ENCODE results near the gene CUX1. TPM values are rescaled to one million over a fixed set of nuclear protein-coding genes. Genes with fewer than 3 reads are reported as not detected.

The CUX1 gene
- total and polyA plus RNA-seq, 5 donors, result 54.1 to 146 (median 109) TPM

DNA sequence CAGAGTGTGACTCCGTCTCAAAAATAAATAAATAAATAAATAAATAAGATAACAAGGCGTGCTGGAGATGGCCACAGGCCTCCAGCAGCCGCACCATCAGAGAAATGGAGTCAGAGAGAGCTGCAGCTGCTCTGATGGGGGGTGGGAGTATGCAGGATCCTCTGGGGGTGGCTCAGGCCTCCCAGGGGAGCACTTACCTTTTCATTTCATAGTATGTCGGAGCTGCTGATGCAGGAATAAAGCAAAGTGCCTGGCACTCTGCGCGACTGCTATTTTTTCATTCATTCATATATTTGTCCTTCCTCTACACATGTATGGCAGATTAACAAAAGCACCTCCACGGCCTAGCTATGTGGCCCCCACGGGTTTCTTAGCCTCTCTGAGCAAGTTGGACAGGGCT, 175.9 kb downstream of the CUX1 start:
- H3K4me3 ChIP-seq (ENCODE audit: low read length), result no peak overlapping the region
- no peaks in the 10 kb centered on the region for H3K27me3 ChIP-seq (ENCODE audit: control insufficient read depth, insufficient read depth)
- H3K4me1 ChIP-seq (ENCODE audit: control insufficient read depth, insufficient read depth, low read length), result no peaks in the 10 kb centered on the region
- DNase-seq, result no peak
- H3K27ac ChIP-seq (ENCODE audit: low read length), result no peak overlapping the region
- intact Hi-C loops (cut with DNase I), result no loop called here
- H3K9me3 ChIP-seq (ENCODE audit: control insufficient read depth, low read length), result no peaks in the 10 kb centered on the region
- 91% methylated on average over 8 of the region's 8 CpGs for WGBS
- no peak for ATAC-seq

DNA sequence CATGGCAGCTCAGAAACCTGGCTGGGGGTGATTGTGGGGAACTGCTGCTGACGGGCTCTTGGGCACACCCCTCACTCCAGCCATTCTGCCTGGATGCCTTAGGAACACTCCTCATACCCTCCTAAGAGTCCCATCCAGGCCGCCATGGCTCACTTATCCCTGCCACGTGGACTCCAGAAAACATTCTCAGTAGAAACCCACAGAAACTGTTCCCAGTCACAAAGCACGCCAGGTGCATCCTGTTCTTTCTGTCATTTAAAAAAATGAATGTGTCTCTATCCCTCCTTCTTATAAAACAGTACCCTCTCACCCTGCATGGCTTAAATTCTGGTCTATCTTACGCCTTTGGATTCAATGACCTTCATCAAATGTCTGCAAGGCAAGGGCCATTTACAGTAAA, 177.7 kb downstream of the CUX1 start:
- no peak for ATAC-seq
- H3K4me1 ChIP-seq (ENCODE audit: control insufficient read depth, insufficient read depth, low read length), result no peaks in the 10 kb centered on the region
- H3K9me3 ChIP-seq (ENCODE audit: control insufficient read depth, low read length), result no peaks in the 10 kb centered on the region
- H3K4me3 ChIP-seq (ENCODE audit: low read length), result no peak overlapping the region
- peak in 1 of 3 donors; percentile 4 for DNase-seq
- 88% methylated on average over 5 of the region's 5 CpGs for WGBS
- H3K27me3 ChIP-seq (ENCODE audit: control insufficient read depth, insufficient read depth), result no peaks in the 10 kb centered on the region
- intact Hi-C loops (cut with DNase I), result no loop called here
- H3K27ac ChIP-seq (ENCODE audit: low read length), result no peak overlapping the region

DNA sequence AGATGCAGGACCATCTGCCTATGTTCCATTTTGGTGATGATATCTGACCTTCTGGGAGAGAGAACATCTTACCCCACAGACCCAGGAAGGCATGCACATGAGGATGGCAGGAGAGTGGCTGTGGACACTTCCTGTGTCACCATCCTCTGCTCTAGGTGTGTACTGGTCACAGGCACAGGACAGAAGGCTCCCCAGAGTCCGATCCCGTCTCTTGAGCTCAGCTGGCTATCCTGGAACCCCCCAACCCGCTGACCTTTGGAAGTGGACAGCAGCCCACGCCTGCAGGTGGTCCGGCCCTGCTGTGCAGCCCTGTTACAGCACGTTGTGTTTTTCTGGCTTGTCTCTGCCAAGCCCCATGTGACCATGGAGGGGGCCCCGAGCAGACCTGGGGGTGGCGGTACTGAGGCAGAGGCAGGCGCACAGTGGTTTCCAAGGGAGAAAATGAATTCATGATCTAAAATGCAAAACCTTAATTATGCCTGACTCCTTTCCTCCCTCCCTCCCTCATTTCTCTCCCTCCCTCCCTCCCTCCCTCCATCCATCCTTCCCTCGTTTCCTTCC, 178.8 kb downstream of the CUX1 start:
- intact Hi-C loops (cut with DNase I), result no loop called here
- no peak overlapping the region for H3K27ac ChIP-seq (ENCODE audit: low read length)
- H3K27me3 ChIP-seq (ENCODE audit: control insufficient read depth, insufficient read depth), result no peaks in the 10 kb centered on the region
- DNase-seq, result peak in 1 of 3 donors; percentile 24
- ATAC-seq, result no peak
- WGBS, result 84% methylated on average over 10 of the region's 10 CpGs
- H3K4me3 ChIP-seq (ENCODE audit: low read length), result no peak overlapping the region
- no peaks in the 10 kb centered on the region for H3K9me3 ChIP-seq (ENCODE audit: control insufficient read depth, low read length)
- H3K4me1 ChIP-seq (ENCODE audit: control insufficient read depth, insufficient read depth, low read length), result peaks cover 2% of the 10 kb centered on the region

DNA sequence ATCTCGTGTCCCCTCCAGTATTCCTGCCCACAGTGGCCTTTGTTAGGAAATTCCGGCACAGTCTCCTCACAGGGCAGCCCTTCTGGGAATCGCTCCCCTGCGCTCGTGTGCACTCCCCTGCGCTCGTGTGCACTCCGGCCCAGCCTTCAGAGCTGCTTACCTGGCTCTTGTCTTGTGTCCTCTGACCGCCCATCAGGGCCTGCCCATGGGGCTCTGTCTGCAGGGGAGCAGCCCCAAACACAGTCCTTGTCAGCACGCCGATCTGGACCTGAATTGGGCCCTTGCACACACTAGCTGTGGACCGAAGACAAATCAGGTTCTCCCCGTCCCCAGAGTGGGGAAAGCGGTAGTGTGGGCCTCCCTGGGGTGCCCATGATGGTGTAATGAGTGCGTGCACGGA, 179.4 kb downstream of the CUX1 start:
- Histone ChIP-seq H3K4me3 (ENCODE audit: low read length) (no peak overlapping the region), H3K27ac (ENCODE audit: low read length) (no peak overlapping the region), H3K27me3 (ENCODE audit: control insufficient read depth, insufficient read depth) (no peaks in the 10 kb centered on the region), H3K9me3 (ENCODE audit: control insufficient read depth, low read length) (no peaks in the 10 kb centered on the region), H3K4me1 (ENCODE audit: control insufficient read depth, insufficient read depth, low read length) (peaks cover 2% of the 10 kb centered on the region)
- WGBS, result 94% methylated on average over 16 of the region's 16 CpGs
- DNase-seq (peak in 1 of 3 donors; percentile 25), ATAC-seq (no peak)
- intact Hi-C loops (cut with DNase I), result no loop called here

DNA sequence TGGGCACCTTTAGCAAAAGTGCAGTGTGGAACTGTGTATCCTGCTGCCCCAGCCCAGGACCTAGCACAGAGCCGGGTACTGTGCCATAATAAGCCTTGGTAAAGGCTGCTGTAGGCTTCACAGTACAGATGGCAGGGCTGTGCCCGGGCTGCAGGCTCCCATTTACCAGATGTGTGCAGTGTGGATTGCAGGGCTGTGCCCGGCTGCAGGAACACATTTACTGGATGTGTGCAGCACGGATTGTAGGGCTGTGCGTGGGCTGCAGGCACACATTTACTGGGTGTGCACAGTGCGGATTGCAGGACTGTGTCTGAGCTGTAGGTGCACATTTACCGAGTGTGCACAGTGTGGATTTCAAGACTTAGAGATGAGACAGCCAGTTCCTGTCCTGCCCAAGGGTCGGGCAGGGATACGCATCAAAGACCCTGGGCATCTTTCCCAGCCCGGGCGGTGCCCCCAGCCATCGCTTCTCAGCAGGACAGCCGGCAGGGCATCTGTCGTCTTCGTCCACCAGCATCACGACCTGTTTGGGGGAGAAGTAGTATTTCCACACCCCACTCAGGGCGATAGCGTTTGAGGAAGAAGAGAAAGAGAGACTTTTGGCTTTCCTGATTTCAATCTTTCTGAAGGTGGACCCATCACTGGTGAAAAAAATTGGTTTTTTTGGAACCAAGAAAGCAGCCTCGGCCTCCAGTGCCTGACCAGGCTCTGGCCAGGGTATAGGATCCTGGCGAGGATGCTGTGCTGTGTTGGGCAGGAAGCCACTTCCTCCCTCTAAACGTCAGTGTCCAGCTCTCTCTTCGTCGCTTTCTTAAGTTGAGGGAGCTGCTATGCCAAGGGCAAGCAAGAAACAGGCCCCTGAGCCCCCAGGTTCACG, 180.8 kb downstream of the CUX1 start:
- WGBS, result 67% methylated on average over 24 of the region's 24 CpGs
- H3K4me1 ChIP-seq (ENCODE audit: control insufficient read depth, insufficient read depth, low read length), result peaks cover 2% of the 10 kb centered on the region
- no peaks in the 10 kb centered on the region for H3K27me3 ChIP-seq (ENCODE audit: control insufficient read depth, insufficient read depth)
- peak; percentile 21 to 24 for ATAC-seq
- DNase-seq, result no peak
- H3K4me3 ChIP-seq (ENCODE audit: low read length), result no peak overlapping the region
- H3K9me3 ChIP-seq (ENCODE audit: control insufficient read depth, low read length), result no peaks in the 10 kb centered on the region
- H3K27ac ChIP-seq (ENCODE audit: low read length), result no peak overlapping the region
- intact Hi-C loops (cut with DNase I), result no loop called here

DNA sequence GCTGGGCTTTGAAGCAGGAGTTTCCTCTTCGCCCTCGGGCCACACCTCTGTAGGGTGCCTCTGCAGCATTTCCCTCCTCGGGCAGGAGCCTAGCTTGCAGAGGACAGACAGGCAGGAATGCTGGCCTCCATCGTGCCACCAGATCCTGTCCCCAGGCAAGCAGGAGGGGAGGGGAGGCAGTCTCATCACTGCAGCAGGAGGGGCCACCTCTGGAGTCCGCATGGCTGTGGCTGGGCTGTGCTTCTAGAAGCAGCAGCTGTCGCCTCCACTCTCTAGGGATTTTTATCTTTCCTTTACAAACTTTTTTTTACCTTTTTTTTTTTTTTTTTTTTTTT, 181.4 kb downstream of the CUX1 start:
- DNase-seq (no peak), ATAC-seq (no peak)
- no peak overlapping the region for H3K27ac ChIP-seq (ENCODE audit: low read length)
- intact Hi-C loops (cut with DNase I), result no loop called here
- WGBS, result 41% methylated on average over 6 of the region's 6 CpGs
- no peaks in the 10 kb centered on the region for H3K9me3 ChIP-seq (ENCODE audit: control insufficient read depth, low read length)
- H3K4me3 ChIP-seq (ENCODE audit: low read length), result no peak overlapping the region
- H3K27me3 ChIP-seq (ENCODE audit: control insufficient read depth, insufficient read depth), result no peaks in the 10 kb centered on the region
- peaks cover 2% of the 10 kb centered on the region for H3K4me1 ChIP-seq (ENCODE audit: control insufficient read depth, insufficient read depth, low read length)

DNA sequence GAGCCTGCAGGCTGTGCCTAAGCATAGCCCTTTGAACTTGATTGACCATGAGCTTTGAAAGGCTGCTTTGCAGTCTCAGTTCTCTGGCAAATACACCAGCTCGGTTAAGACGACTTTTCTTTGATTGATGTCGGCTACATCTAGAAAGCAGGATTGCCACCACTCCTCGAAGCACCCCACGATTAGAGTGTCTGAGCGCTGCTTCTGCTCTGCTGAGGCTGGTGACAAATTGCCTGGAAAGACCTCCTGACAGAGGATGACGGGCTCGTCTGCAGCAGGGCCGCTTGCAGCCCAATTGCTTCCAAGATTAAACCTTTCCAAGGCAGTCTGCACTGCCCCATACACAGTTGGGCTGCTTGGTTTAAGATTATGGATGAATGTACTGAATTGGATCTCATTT, 182.0 kb downstream of the CUX1 start:
- intact Hi-C loops (cut with DNase I), result no loop called here
- no peak for ATAC-seq
- H3K27me3 ChIP-seq (ENCODE audit: control insufficient read depth, insufficient read depth), result no peaks in the 10 kb centered on the region
- no peak for DNase-seq
- no peak overlapping the region for H3K27ac ChIP-seq (ENCODE audit: low read length)
- H3K4me3 ChIP-seq (ENCODE audit: low read length), result no peak overlapping the region
- peaks cover 2% of the 10 kb centered on the region for H3K4me1 ChIP-seq (ENCODE audit: control insufficient read depth, insufficient read depth, low read length)
- WGBS, result 77% methylated on average over 9 of the region's 9 CpGs
- no peaks in the 10 kb centered on the region for H3K9me3 ChIP-seq (ENCODE audit: control insufficient read depth, low read length)

DNA sequence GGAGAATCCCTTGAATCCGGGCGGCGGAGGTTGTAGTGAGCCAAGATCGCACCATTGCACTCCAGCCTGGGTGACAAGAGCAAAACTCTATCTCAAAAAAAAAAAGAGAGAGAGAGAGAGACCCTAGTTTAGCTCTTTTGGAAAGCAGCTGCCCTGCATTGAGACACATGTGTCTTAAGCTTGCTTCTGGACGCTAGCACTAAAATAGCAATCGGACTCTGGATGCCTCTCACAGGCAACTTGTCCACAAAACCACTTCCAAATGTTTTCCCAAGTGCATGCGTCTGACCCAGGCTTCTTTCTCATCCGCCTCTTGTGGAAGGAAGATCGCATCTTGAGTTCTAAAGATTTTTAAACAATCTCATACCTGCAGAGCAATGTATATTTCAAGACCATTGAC, 182.7 kb downstream of the CUX1 start:
- peaks cover 2% of the 10 kb centered on the region for H3K4me1 ChIP-seq (ENCODE audit: control insufficient read depth, insufficient read depth, low read length)
- no peaks in the 10 kb centered on the region for H3K9me3 ChIP-seq (ENCODE audit: control insufficient read depth, low read length)
- no peak for ATAC-seq
- no peak overlapping the region for H3K4me3 ChIP-seq (ENCODE audit: low read length)
- no peaks in the 10 kb centered on the region for H3K27me3 ChIP-seq (ENCODE audit: control insufficient read depth, insufficient read depth)
- no peak for DNase-seq
- intact Hi-C loops (cut with DNase I), result no loop called here
- 45% methylated on average over 9 of the region's 9 CpGs for WGBS
- H3K27ac ChIP-seq (ENCODE audit: low read length), result no peak overlapping the region

DNA sequence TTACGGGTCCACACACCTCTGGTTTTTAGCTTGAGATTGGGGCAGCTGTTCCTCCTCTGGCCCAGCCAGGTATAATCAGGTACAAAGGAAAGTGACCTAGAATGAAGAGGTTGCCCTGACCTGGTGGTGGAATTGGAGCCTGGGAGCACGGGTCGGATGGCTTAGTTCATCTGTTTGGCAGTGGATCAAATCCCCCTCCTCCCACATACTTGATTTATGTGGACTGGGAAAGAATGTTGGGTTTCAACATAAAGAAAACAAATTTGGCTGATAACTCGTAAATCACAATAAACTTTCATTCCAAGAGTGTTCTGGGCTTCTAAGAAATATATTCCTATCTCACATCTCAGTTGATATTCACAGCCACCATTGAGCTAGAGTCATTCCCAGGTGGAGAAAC, 186.8 kb downstream of the CUX1 start:
- intact Hi-C loops (cut with DNase I), result no loop called here
- no peak for ATAC-seq
- peak in 1 of 3 donors; percentile 11 for DNase-seq
- no peak overlapping the region for H3K4me3 ChIP-seq (ENCODE audit: low read length)
- peaks cover 2% of the 10 kb centered on the region for H3K4me1 ChIP-seq (ENCODE audit: control insufficient read depth, insufficient read depth, low read length)
- 56% methylated on average over 4 of the region's 4 CpGs for WGBS
- no peaks in the 10 kb centered on the region for H3K9me3 ChIP-seq (ENCODE audit: control insufficient read depth, low read length)
- no peaks in the 10 kb centered on the region for H3K27me3 ChIP-seq (ENCODE audit: control insufficient read depth, insufficient read depth)
- no peak overlapping the region for H3K27ac ChIP-seq (ENCODE audit: low read length)

DNA sequence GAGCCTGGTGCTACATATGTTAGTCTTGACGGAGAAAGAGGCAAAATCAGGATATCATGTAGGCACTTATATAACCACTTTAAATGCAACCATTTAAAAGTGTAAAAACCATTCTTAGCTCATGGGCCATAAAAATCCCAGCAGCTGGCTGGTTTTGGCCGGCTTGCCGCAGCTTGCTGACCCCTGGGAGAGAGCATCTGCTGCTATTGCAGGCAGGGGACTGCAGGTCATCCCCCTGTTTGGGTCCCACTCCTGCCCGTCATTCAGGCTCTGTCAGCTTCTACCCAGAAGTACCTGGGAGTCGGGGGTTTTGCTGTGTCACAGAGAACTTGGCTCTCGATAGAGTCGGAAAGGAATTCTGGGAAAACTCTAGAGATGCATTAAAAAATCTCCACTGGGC, 187.4 kb downstream of the CUX1 start:
- Histone ChIP-seq H3K9me3 (ENCODE audit: control insufficient read depth, low read length) (no peaks in the 10 kb centered on the region), H3K27ac (ENCODE audit: low read length) (no peak overlapping the region), H3K4me3 (ENCODE audit: low read length) (no peak overlapping the region), H3K27me3 (ENCODE audit: control insufficient read depth, insufficient read depth) (no peaks in the 10 kb centered on the region), H3K4me1 (ENCODE audit: control insufficient read depth, insufficient read depth, low read length) (peaks cover 2% of the 10 kb centered on the region)
- 80% methylated on average over 7 of the region's 7 CpGs for WGBS
- intact Hi-C loops (cut with DNase I), result no loop called here
- DNase-seq, result peak in 1 of 3 donors; percentile 18
- ATAC-seq, result no peak

DNA sequence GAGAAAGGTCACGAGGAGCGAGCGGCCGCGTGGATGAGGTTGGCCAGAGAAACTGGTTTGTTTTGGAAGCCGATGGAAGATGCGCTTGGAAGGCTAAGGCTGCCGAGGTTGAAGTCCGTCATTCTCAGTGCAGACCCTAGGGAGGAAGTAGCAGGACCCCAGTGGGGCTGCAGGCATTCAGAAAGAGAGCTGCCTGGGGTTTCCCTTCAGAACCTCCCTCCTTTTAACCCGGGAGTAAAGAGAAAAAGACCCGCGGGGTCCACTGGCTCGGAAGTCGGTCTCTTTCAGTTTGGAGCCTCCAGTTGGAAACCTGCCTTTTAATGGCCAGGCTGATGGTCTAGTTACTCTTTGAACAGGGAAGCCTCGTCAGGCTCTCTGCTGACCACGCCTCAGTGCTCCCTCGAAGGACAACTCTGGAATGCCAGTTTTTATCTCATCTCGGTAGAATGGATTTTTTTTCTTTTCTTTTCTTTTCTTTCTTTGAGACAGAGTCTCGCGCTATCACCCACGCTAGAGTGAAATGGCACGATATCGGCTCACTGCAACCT, 188.6 kb downstream of the CUX1 start:
- 85% methylated on average over 23 of the region's 23 CpGs for WGBS
- H3K27me3 ChIP-seq (ENCODE audit: control insufficient read depth, insufficient read depth), result no peaks in the 10 kb centered on the region
- no peaks in the 10 kb centered on the region for H3K9me3 ChIP-seq (ENCODE audit: control insufficient read depth, low read length)
- ATAC-seq, result no peak
- H3K4me1 ChIP-seq (ENCODE audit: control insufficient read depth, insufficient read depth, low read length), result no peaks in the 10 kb centered on the region
- peak in 1 of 3 donors; percentile 9 for DNase-seq
- H3K4me3 ChIP-seq (ENCODE audit: low read length), result no peak overlapping the region
- H3K27ac ChIP-seq (ENCODE audit: low read length), result no peak overlapping the region
- intact Hi-C loops (cut with DNase I), result no loop called here

All from right cardiac atrium (tissue), 5 donors.